Breast epithelium (tissue), 4 donors: ENCODE measurements around the gene FAM193A. TPM values are rescaled to one million over a fixed set of nuclear protein-coding genes. Genes with fewer than 3 reads are reported as not detected.
"Not testable (repeated sequence)": the region's sequence is repeated elsewhere in the genome, so short reads cannot be mapped to it uniquely, and the experiment has no call there.

Experiments used
- DNase-seq, 2 donors: peaks; one replicate each; pipeline ENCODE4 v3.0.0-alpha.2; 2019; ENCODE audit warnings: low spot score in 2 of 2
- H3K27ac ChIP-seq, 2 donors: fragments of 200-600 bp; sonication (generic) in 1 of 2; one replicate each; pipeline ENCODE4 v1.5.1; 2016 to 2019; ENCODE audit warnings: mild to moderate bottlenecking in 1 of 2
- H3K27me3 ChIP-seq, 2 donors: fragments of 200-600 bp; sonication (generic) in 1 of 2; one replicate each; pipeline versions ENCODE4 v1.5.1 to v1.6.0; 2017 to 2019; ENCODE audit warnings: control low read depth in 1 of 2, mild to moderate bottlenecking in 1 of 2
- H3K36me3 ChIP-seq: fragments of 200-600 bp; one replicate; pipeline ENCODE4 v1.5.1; 2019
- H3K4me1 ChIP-seq, 2 donors: fragments of 200-600 bp; sonication (generic); one replicate each; pipeline ENCODE4 v1.5.1; 2016 to 2019; ENCODE audit warnings: control low read depth in 1 of 2
- H3K4me3 ChIP-seq, 3 donors: fragments of 200-600 bp; sonication (generic); 1 replicate in 2 of 3; 2 replicates in 1 of 3; pipeline ENCODE4 v1.5.1; 2016 to 2019; ENCODE audit warnings: mild to moderate bottlenecking in 3 of 3, moderate library complexity in 2 of 3
- H3K9me3 ChIP-seq, 2 donors: fragments of 200-600 bp; sonication (generic) in 1 of 2; one replicate each; pipeline ENCODE4 v1.5.1; 2016 to 2019; ENCODE audit warnings: control low read depth in 1 of 2
- POLR2A ChIP-seq: fragments of 450-650 bp; IDR thresholded peaks from one replicate; pipeline ENCODE4 v1.6.1; 2016; ENCODE audit warnings: antibody characterized with exemption, mild to moderate bottlenecking, moderate library complexity
- POLR2AphosphoS5 ChIP-seq, 3 donors: sonication (generic); formaldehyde crosslinking; IDR thresholded peaks; one replicate each; pipeline ENCODE4 v1.6.1; 2017; ENCODE audit warnings: antibody characterized with exemption in 3 of 3
- intact Hi-C: fragments of 100-400 bp; cut with DNase I; formaldehyde crosslinking; loops from one replicate; pipeline ENCODE4 v1.15.1; 2023; ENCODE audit warnings: low total_unique reads
- total RNA-seq, 3 donors: library from RNA; depleted of rRNA; stranded (reverse); fragments of >200 nt; gene quantifications; one replicate each; pipeline ENCODE4 v1.1.0, GENCODE V29; 2016
- TF ChIP-seq, protein P1 (sequence below), 3 donors: fragments of 450-650 bp; IDR thresholded peaks; one replicate each; pipeline ENCODE4 v1.5.1; 2016 to 2017; ENCODE audit warnings: antibody characterized with exemption in 3 of 3, mild to moderate bottlenecking in 3 of 3, moderate library complexity in 3 of 3

Gene FAM193A
- total RNA-seq, 3 donors from 2014 or later, result 24.5 to 26.5 (median 24.7) TPM

DNA sequence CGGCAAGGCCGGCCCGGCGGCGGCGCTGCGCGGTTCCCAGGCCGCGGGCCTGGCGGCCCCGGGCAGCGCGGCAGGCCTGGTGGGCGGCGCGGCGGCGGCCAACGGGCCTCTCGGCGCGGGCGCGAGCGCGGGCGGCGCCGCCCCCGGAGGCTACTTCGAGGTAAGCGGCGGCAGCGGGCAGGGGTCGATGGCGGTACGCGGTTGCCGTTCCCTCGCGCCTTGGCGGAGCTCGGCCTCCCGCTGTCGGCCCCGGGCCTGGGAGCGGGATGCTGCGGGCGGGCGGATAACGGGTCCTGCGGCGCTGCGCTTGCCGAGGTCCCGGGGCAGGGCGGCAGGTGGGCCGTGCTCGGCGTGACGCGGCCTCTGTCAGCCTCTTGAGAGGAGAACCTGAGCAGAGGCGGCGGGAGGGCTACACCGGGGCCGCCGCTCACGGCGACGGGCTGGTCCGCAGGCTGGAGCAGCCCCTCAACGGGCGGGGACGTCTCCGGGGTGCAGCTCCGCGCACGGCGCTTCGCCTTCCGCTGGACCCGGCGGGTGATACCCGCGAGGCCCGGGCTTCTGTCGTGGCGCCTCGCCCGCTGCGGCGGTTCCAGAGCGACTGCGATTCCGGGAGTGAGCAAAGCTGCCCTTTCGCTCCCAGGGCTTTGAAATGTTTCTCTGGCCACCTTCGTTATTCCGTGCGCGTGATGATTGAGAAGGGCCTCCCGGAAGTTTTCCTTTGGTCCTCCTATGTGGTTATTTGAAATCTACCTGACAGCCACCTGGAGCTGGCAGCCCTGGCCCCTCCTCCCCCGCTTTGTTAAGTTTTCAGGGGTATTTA is 774 bp downstream of the FAM193A start:
- Histone ChIP-seq H3K27ac (peak overlapping the region; percentile 91 to 99), H3K4me3 (peak overlapping the region; percentile 70 to 98 (median 76)), H3K27me3 (no peaks in the 10 kb centered on the region), H3K9me3 (no peaks in the 10 kb centered on the region), H3K36me3 (no peaks in the 10 kb centered on the region), H3K4me1 (peaks cover 0 to 4% of the 10 kb centered on the region in 2 donors)
- peak; percentile 24 to 54 for DNase-seq
- TF ChIP-seq POLR2AphosphoS5 (IDR thresholded peaks at IDR 0.05), result peak in 1 of 3 donors; percentile 15
- TF ChIP-seq POLR2A, result no peak
- TF ChIP-seq, protein P1, sequence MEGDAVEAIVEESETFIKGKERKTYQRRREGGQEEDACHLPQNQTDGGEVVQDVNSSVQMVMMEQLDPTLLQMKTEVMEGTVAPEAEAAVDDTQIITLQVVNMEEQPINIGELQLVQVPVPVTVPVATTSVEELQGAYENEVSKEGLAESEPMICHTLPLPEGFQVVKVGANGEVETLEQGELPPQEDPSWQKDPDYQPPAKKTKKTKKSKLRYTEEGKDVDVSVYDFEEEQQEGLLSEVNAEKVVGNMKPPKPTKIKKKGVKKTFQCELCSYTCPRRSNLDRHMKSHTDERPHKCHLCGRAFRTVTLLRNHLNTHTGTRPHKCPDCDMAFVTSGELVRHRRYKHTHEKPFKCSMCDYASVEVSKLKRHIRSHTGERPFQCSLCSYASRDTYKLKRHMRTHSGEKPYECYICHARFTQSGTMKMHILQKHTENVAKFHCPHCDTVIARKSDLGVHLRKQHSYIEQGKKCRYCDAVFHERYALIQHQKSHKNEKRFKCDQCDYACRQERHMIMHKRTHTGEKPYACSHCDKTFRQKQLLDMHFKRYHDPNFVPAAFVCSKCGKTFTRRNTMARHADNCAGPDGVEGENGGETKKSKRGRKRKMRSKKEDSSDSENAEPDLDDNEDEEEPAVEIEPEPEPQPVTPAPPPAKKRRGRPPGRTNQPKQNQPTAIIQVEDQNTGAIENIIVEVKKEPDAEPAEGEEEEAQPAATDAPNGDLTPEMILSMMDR (IDR thresholded peaks at IDR 0.05), result no peak
- intact Hi-C loops, result loop anchor here (5.0 kb wide), 1 partner anchor 60 kb away; no protein-coding TSS in a partner anchor

DNA sequence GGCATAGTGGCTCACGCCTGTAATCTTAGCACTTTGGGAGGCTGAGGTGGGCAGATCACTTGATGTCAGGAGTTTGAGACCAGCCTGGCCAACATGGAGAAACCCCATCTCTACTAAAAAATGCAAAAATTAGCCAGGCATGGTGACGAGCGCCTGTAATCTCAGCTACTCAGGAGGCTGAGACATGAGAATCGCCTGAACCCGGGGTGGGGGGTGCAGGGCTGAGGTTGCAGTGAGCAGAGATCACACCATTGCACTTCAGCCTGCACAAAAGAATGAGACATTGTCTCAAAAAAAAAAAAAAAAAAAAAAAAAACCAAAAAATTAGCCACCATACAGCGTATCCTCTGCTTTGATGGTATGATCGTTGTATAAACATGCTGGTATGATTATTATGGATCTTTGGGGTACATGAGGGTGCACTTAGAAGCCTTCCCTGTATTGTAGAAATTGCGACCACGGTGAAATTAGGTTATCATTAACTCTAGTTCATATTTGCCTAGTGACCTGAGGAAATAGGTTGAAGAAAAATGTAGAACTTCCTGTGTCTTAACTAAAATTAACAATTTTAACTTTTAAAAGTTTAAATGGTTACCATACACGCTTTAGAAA is 7.2 kb downstream of the FAM193A start:
- H3K27ac ChIP-seq, H3K27me3 ChIP-seq, H3K4me1 ChIP-seq, H3K4me3 ChIP-seq, intact Hi-C loops, DNase-seq, H3K36me3 ChIP-seq, H3K9me3 ChIP-seq: not testable (repeated sequence)

DNA sequence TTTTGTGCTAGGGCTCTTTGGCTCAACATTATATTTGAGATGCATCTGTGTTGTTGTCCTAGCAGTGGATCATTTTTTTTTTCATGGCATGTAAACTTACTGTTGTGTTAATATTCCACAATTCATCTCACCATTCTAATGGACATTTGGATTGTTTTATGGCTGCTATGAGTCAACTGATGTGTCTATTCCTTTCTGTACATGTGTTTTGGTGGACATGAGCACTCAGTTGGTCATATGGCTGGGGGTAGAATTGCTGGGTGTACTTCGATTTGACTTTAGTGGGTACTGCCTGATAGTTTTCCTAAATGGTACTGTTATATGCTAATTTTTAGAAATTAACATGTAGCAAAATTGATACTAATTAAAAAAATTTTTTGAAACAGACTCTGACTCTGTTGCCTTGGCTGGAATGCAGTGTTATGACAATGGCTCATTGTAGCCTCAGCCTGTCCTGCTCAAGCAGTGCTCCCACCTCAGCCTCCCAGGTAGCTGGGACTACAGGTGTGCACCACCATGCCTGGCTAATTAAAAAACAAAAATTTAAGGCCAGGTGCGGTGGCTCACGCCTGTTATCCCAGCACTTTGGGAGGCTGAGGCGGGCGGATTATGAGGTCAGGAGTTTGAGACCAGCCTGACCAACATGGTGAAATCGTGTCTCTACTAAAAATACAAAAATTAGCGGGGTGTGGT is 9.0 kb downstream of the FAM193A start:
- H3K4me1 ChIP-seq, result no peaks in the 10 kb centered on the region
- intact Hi-C loops, result no loop called here
- no peak overlapping the region for H3K27ac ChIP-seq
- no peaks in the 10 kb centered on the region for H3K27me3 ChIP-seq
- H3K9me3 ChIP-seq, result no peaks in the 10 kb centered on the region
- TF ChIP-seq, protein P1 (IDR thresholded peaks at IDR 0.05), result no peak
- TF ChIP-seq POLR2AphosphoS5 (IDR thresholded peaks at IDR 0.05), result no peak
- TF ChIP-seq POLR2A, result no peak
- H3K36me3 ChIP-seq, result no peaks in the 10 kb centered on the region
- no peak overlapping the region for H3K4me3 ChIP-seq
- DNase-seq, result no peak

- Histone ChIP-seq H3K27me3 (no peaks in the 10 kb centered on the region), H3K27ac (no peak overlapping the region)
- intact Hi-C loops, result no loop called here
Observed at GRCh38 chr4:2546286-2546823, 9.9 kb downstream of the FAM193A start.

DNA sequence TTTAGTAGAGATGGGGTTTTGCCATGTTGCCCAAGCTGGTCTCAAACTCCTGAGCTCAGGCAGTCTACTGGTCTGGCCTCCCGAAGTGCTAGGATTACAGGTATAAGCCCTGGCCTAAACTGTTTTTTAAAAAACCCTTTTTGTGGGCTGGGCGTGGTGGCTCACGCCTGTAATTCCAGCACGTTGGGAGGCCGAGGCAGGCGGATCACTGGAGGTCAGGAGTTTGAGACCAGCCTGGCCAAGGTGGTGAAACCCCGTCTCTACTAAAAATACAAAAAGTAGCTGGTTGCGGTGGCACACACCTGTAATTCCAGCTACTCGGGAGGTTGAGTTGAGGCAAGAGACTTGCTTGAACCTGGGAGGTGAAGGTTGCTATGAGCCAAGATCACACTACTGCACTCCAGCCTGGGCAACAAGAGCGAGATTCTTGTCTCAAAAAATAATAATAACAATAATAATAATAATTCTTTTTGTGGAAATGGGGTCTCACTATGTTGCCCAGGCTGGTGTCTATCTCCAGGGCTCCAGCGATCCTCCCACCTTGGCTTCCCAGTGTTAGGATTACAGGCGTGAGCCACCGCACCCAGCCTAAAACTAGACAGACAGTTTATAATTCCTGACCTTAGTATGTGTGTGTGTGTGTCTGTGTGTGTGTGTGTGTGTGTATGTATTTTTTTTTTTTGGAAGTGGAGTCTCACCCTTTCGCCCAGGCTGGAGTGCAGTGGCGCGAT is 10.7 kb downstream of the FAM193A start:
- DNase-seq, H3K27ac ChIP-seq, H3K4me3 ChIP-seq, H3K27me3 ChIP-seq, H3K4me1 ChIP-seq, intact Hi-C loops, H3K9me3 ChIP-seq, H3K36me3 ChIP-seq: not testable (repeated sequence)

More at GRCh38 chr4:2546286-2546823, 9.9 kb downstream of the FAM193A start:
- TF ChIP-seq, protein P1 (IDR thresholded peaks at IDR 0.05), result no peak
- TF ChIP-seq POLR2AphosphoS5 (IDR thresholded peaks at IDR 0.05) (no peak), POLR2A (no peak)
- DNase-seq, result no peak
- H3K9me3 ChIP-seq, result no peaks in the 10 kb centered on the region
- H3K36me3 ChIP-seq, result no peaks in the 10 kb centered on the region
- no peak overlapping the region for H3K4me3 ChIP-seq
- no peaks in the 10 kb centered on the region for H3K4me1 ChIP-seq
